Heart right ventricle (tissue), 16 donors: Measurements from ENCODE around the gene PRELP. TPM values are rescaled to one million over a fixed set of nuclear protein-coding genes. Genes with fewer than 3 reads are reported as not detected.
"Not testable (repeated sequence)": the region's sequence is repeated elsewhere in the genome, so short reads cannot be mapped to it uniquely, and the experiment has no call there.

Experiments used
- ATAC-seq, 8 donors: fragments of 200-7000 bp; cut with Tn5 transposase; one replicate each; pipeline ENCODE4 v1.9.1; 2020; ENCODE audit warnings: mild to moderate bottlenecking in 8 of 8, moderate library complexity in 8 of 8, moderate number of reproducible peaks in 1 of 8
- DNase-seq, 2 donors: peaks; one replicate each; pipeline ENCODE4 v3.0.0-alpha.2; 2020
- H3K27ac ChIP-seq, 10 donors: fragments of 200-600 bp; sonication (generic) in 2 of 10; one replicate each; pipeline versions ENCODE4 v1.5.0 to v1.8.0; 2020 to 2022; ENCODE audit warnings: mild to moderate bottlenecking in 3 of 10
- H3K27me3 ChIP-seq, 7 donors: fragments of 200-600 bp; one replicate each; pipeline ENCODE4 v1.8.0; 2021 to 2022; ENCODE audit warnings: mild to moderate bottlenecking in 2 of 7
- H3K36me3 ChIP-seq, 9 donors: fragments of 200-600 bp; sonication (generic) in 1 of 9; one replicate each; pipeline versions ENCODE4 v1.5.0 to v1.8.0; 2020 to 2022; ENCODE audit warnings: mild to moderate bottlenecking in 2 of 9
- H3K4me1 ChIP-seq, 9 donors: fragments of 200-600 bp; sonication (generic) in 1 of 9; one replicate each; pipeline versions ENCODE4 v1.5.0 to v1.8.0; 2020 to 2022; ENCODE audit warnings: mild to moderate bottlenecking in 4 of 9
- H3K4me3 ChIP-seq, 10 donors: fragments of 200-600 bp; sonication (generic) in 2 of 10; one replicate each; pipeline versions ENCODE4 v1.5.0 to v1.8.0; 2020 to 2022; ENCODE audit warnings: mild to moderate bottlenecking in 7 of 10, moderate library complexity in 2 of 10
- H3K9me3 ChIP-seq, 11 donors: fragments of 200-600 bp in 10 of 11; sonication (generic) in 2 of 11; one replicate each; pipeline versions ENCODE4 v1.5.0 to v1.8.0; 2013 to 2022; ENCODE audit warnings: mild to moderate bottlenecking in 2 of 11, control low read depth in 1 of 11, moderate library complexity in 1 of 11
- WGBS, 2 donors: extraction: QIAGEN DNeasy Blood & Tissue Kit; methylation state at CpG; one replicate each; pipeline ENCODE4 v1.1.7; 2013; ENCODE audit warnings: inconsistent platforms in 1 of 2; 5-methylcytosine and 5-hydroxymethylcytosine counted together
- intact Hi-C, 10 donors: fragments of 100-400 bp; cut with DNase I; formaldehyde crosslinking; loops; one replicate each; pipeline versions ENCODE4 v1.11.1 to v1.14.2; 2022
- polyA plus RNA-seq, 2 donors: library from polyadenylated mRNA; stranded (reverse); fragments of 200-250 nt; gene quantifications; one replicate each; pipeline ENCODE4 v1.2.3, GENCODE V29; 2013
- total RNA-seq, 10 donors: library from RNA; stranded (reverse); fragmentation: NEBNext Ultra II Directional in 3 of 10; extraction: Animal tissue kit (Norgen Biotek cat#: 25700) in 3 of 10; gene quantifications; one replicate each; pipeline versions ENCODE4 v1.2.1 to v1.2.4, GENCODE V29; 2021 to 2023
- TF ChIP-seq, protein P1 (sequence below), 9 donors: fragments of 200-600 bp; sonication (generic) in 2 of 9; IDR thresholded peaks; one replicate each; pipeline versions ENCODE4 v1.5.0 to v1.8.0; 2021 to 2022; ENCODE audit warnings: antibody characterized with exemption in 9 of 9, mild to moderate bottlenecking in 5 of 9, moderate library complexity in 1 of 9
- donor health status: Arrhythmogenic right ventricular cardiomyopathy.
- donor health status: ischemic (EF 13 %, LVEDD 7.1; RV severe dilation, severe dysfunction).
- donor health status: healthy with polysubstance abuse.
- donor health status: DM: no; HTN: yes; CAD: no.
- donor health status: DM: no; HTN: no; CAD: no.
- donor health status: ischemic (EF 25% LVEDD 6.9; RV normal size, moderate dysfunction).
- donor health status: ischemic (EF 25% LVEDD 5.7; RV mildly dilated, moderate dysfunction).
- donor health status: healthy.
- donor health status: DM: yes; HTN: yes; CAD: no.
- donor health status: Ischemic cardiomyopathy.
- donor health status: ischemic (EF 35%, LVEDD 5.7; RV mildly dilated, moderate dysfunction).
- donor health status: nonischemic (EF 11% LVEDD 7.7; RV severe dilation, severe dysfunction).
- donor health status: DM: yes; HTN: yes; CAD: no.
- donor health status: PGD.
- donor health status: ischemic (EF 29% LVEDD 5.4; RV normal size, mild dysfunction).
- donor health status: nonischemic (EF 23%, LVEDD 6.1; RV moderate dilation, normal function).

The PRELP gene
- total and polyA plus RNA-seq, 12 donors, result 3.3 to 37.1 (median 14.9) TPM

DNA sequence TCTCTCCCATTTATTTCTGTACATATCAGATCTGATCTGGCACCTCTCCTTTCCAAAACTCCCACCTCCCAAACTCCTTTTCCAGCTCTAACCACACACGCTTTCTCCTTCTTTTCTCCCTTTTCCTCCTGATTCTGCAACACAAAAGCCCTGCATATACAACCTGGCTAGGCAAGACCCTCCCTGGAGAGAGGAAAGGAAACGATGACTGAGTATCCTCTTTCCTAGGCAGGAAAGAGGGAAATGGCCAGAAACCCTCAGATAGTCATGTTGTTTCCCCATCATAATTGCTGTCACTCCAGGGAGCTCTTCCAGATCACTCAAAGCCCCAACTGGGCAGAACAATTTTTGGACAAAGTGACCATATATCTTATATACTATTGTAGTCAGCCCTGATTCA is 32.3 kb upstream of the PRELP start:
- Histone ChIP-seq H3K4me3 (no peak overlapping the region), H3K4me1 (peaks cover 7 to 37% (median 17%) of the 10 kb centered on the region in 9 donors), H3K27me3 (no peaks in the 10 kb centered on the region), H3K36me3 (no peaks in the 10 kb centered on the region), H3K27ac (peak overlapping the region in 3 of 10 donors; percentile 17 to 70 (median 50)), H3K9me3 (peaks cover 0 to 16% (median 3%) of the 10 kb centered on the region in 11 donors)
- intact Hi-C loops, result loop anchor here in 9 of 10 donors (2.0 to 10.0 kb wide), 10 partner anchors 34 to 171 kb away; partner anchors contain the start of gene PRELP (in 1 of the 9)
- TF ChIP-seq, protein P1, sequence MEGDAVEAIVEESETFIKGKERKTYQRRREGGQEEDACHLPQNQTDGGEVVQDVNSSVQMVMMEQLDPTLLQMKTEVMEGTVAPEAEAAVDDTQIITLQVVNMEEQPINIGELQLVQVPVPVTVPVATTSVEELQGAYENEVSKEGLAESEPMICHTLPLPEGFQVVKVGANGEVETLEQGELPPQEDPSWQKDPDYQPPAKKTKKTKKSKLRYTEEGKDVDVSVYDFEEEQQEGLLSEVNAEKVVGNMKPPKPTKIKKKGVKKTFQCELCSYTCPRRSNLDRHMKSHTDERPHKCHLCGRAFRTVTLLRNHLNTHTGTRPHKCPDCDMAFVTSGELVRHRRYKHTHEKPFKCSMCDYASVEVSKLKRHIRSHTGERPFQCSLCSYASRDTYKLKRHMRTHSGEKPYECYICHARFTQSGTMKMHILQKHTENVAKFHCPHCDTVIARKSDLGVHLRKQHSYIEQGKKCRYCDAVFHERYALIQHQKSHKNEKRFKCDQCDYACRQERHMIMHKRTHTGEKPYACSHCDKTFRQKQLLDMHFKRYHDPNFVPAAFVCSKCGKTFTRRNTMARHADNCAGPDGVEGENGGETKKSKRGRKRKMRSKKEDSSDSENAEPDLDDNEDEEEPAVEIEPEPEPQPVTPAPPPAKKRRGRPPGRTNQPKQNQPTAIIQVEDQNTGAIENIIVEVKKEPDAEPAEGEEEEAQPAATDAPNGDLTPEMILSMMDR (IDR thresholded peaks at IDR 0.05), result no peak
- no peak for DNase-seq
- 66 to 68% methylated on average over 2 of the region's 2 CpGs for WGBS, 2 donors
- ATAC-seq, result no peak

DNA sequence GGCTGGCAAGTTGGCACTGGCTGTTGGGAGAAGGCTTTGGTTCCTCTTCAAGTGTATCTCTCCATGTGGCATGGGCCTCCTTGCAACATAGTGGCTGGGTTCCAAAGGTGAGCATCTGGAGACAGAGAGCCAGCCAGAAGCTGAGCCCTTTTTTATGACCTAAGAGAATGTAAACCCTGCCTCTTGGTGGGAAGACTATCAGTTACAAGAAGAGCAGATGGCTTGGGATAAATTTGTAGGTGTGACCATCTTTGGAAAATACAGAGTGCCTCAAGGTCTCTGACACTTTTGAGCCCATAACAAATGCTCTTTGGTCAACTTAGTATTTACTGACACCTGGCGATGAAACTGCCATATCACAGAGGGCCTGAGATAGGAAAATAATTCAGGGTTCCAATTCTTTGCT is 31.4 kb upstream of the PRELP start:
- WGBS, 2 donors, result 98 to 100% methylated on average over 1 of the region's 1 CpG
- Histone ChIP-seq H3K4me1 (peaks cover 7 to 40% (median 17%) of the 10 kb centered on the region in 9 donors), H3K27ac (no peak overlapping the region), H3K27me3 (no peaks in the 10 kb centered on the region), H3K4me3 (no peak overlapping the region), H3K9me3 (peaks cover 0 to 16% (median 3%) of the 10 kb centered on the region in 11 donors), H3K36me3 (no peaks in the 10 kb centered on the region)
- ATAC-seq, result no peak
- TF ChIP-seq, protein P1 (IDR thresholded peaks at IDR 0.05), result no peak
- intact Hi-C loops, result loop anchor here in 9 of 10 donors (5.0 to 10.0 kb wide), 9 partner anchors 33 to 172 kb away; partner anchors contain the start of gene PRELP (in 1 of the 9)
- DNase-seq, result no peak

DNA sequence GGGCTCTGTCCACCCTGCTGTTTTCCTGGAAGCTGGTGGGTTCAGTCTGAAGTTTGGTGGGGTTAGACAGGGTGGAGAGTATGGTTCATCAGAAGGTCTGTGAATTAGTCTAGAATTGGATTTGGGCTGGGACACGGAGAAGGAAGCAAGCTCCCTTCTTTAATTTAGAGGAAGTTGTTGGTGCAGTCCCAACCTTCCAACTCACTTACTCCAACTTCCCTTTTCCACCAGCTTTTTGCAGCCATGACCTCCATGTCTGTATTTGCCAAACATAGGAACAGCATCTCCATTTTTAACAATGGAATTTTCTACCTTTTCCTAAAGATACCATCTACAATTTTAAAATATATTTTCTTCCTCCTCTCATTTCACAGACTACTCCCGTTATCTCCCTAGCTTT is 28.5 kb upstream of the PRELP start:
- Histone ChIP-seq H3K27ac (peak overlapping the region in 1 of 10 donors; percentile 72), H3K4me1 (peaks cover 0 to 24% (median 6%) of the 10 kb centered on the region in 9 donors), H3K9me3 (peaks cover 0 to 16% (median 3%) of the 10 kb centered on the region in 11 donors), H3K4me3 (no peak overlapping the region), H3K36me3 (no peaks in the 10 kb centered on the region), H3K27me3 (peaks cover 0 to 12% (median 0%) of the 10 kb centered on the region in 7 donors)
- WGBS, 2 donors, result 78 to 85% methylated on average over 2 of the region's 2 CpGs
- DNase-seq, result no peak
- TF ChIP-seq, protein P1 (IDR thresholded peaks at IDR 0.05), result no peak
- intact Hi-C loops, result loop anchor here in 2 of 10 donors (5.0 to 10.0 kb wide), 2 partner anchors 45 to 172 kb away; no protein-coding TSS in a partner anchor
- ATAC-seq, result no peak

DNA sequence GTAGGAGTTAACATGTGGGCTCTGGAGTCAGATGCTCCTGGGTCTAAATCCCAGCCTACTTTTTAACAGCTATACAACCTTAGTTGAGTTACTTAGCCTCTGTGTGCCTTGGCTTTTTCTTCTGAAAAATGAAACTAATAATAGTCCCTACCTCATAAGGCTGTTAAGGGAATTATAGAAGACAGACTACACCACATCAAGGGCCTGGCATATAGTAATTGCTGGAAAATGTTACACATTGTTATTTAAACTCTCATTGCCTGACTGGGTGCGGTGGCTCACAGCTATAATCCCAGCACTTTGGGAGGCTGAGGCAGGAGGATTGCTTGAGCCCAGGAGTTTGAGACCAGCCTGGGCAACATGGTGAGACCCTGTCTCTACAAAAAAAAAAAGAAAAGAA is 28.0 kb upstream of the PRELP start:
- peaks cover 0 to 29% (median 9%) of the 10 kb centered on the region in 9 donors for H3K4me1 ChIP-seq
- intact Hi-C loops, result loop anchor here in 2 of 10 donors (5.0 to 10.0 kb wide), 2 partner anchors 45 to 173 kb away; no protein-coding TSS in a partner anchor
- DNase-seq, H3K4me3 ChIP-seq, H3K36me3 ChIP-seq, ATAC-seq: not testable (repeated sequence)
- H3K9me3 ChIP-seq, result peaks cover 0 to 16% (median 3%) of the 10 kb centered on the region in 11 donors
- WGBS, 2 donors, result 92 to 95% methylated on average over 1 of the region's 1 CpG
- peaks cover 0 to 16% (median 0%) of the 10 kb centered on the region in 7 donors for H3K27me3 ChIP-seq
- H3K27ac ChIP-seq, result peak overlapping the region in 7 of 10 donors; percentile 42 to 72 (median 63)
